CD4-positive, alpha-beta T cell treated with Interferon alpha-2 for 1 hour (primary cell): Measurements from ENCODE around the gene PLA1A.

Source experiments
- DNase-seq, 2 donors: peaks; one replicate each; pipeline ENCODE4 v3.0.0-alpha.2; 2020 to 2022

Gene PLA1A

GRCh38 chr3:119639494-119640350 is 42.0 kb downstream of the PLA1A start:
- no peak for DNase-seq

- DNase-seq = no peak
Measured at GRCh38 chr3:119641416-119641815, 43.7 kb downstream of the PLA1A start.

GRCh38 chr3:119642746-119643473 is 45.2 kb downstream of the PLA1A start:
- no peak for DNase-seq

- DNase-seq = no peak
Measured at GRCh38 chr3:119643528-119643927, 45.8 kb downstream of the PLA1A start.

DNA sequence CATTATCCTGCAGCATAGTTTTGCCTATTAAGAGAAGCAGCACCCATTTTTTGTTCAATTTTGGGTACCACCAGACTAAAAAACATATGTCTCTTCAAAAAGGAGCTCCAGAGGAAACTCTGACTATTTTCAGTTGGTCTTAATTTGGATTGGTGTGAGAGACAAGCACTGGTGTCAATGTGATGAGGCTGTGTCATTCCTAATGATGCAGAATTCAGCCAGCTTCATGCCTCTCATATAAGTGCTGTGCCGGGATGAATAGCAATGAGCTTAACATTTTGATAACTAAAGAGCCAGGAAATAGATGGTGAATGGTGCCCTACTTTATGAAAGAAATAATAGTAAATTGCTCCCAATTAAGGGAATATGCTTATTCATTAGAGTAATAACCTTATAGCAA is 46.8 kb downstream of the PLA1A start:
- DNase-seq = no peak

- DNase-seq = no peak
Measured at GRCh38 chr3:119645813-119646212, 48.1 kb downstream of the PLA1A start.

DNA sequence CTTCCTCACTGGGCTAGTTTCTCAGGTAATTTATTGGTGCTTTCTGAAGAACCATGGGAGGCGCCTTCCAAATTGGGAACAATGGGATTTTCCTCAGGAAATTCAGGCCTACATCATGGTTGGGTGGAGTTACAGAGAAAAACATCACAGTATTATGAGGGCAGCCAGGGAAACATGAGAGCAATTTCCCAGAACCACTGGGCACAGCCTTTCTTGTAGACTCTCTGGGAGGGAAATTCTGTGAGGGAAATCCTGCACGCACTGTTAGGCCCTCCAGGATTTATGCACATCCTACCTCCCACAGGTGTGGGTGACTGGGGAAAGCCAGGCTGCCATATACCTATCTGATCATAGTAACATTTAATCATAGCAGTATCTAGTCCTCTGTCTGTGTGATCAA is 49.5 kb downstream of the PLA1A start:
- no peak for DNase-seq

DNA sequence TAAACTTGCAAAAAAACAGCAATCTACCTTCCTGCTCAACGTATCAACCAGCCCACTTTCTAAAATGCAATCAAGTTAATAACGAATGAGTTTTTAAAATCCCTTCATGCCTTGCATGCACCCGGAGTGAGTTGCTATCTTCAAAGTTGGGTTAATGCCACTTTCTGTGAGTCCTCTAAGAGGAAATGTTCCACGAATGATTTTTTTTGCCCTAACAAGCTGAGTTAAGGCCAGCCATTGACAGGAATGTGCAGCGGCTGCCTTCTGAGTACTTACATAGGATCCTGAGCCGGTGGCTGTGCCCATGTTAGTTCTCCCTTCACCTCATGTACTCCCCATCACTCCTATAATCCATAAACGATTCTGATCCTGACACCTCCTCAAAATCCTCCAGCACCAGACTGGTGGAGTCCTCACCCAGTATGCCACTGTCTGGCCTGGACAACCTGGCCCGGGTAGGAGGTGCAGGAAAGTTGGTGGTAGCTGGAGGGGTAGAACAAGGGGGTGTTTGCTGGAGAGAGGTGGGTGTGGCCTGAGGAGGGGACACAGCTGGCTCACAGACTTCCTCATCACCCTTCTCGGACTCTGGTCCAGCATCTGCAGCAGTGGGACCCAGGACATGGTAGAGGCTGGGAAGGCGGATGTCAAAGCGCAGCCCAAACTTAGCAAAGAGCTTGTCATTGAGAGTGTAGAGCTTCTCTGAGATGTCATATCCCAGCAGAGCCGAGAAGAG is 50.3 kb downstream of the PLA1A start:
- DNase-seq = no peak

GRCh38 chr3:119649761-119650160 is 52.1 kb downstream of the PLA1A start:
- DNase-seq = no peak

DNA sequence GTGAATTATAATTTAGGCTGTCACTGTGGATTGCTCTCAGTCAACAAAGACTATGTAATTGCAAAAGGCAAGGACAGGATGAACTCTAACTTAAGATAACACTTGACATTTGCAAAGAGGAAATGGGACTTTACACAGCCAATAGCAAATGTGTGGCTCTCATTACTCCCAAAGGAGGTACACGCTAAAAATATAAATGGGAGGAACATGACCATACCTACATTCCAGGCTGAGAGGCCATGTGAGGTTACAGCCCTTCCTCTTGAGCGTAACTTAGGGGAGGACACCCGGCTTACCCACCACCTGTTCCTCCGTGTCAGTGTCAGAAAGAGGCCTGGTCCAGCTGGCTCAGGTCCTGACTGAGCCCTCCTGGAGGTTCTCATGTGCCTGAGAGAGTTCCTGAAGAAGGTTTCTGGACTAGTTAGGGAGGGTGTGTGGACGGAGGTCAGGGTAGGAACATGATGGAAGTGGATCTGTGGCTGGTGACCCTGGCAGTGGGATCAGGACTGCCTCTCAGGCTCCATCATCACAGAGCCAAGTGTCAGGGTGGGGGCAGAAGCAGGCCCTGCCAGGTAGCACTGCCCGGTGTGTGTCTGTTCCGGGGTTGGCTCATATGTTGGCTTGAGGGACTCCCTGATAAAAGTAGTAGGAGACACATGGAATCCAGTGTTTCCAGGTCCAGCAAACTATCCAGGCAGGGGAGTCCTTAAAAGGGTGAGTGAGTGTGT is 54.8 kb downstream of the PLA1A start:
- no peak for DNase-seq

GRCh38 chr3:119653876-119654275 is 56.2 kb downstream of the PLA1A start:
- no peak for DNase-seq

GRCh38 chr3:119657887-119658702 is 60.4 kb downstream of the PLA1A start:
- DNase-seq = no peak

DNA sequence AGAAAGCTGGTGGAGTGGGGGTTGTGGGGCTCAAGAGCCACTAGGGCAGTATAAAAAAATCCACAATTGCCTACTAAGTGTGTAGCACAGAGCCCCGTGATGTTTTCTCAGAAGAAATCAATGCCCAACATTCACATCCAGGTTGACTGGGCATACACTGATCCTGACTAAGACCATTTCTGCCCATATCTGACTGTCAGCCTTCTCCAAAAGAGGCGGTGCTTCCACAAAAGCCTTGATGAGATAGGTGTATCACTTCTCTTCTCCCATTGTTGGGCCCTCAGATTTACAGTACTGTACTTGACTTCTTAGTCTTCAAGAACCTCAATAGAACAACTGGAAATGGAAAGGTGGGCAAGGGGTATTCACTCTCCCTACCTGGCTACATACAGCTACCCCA is 61.3 kb downstream of the PLA1A start:
- DNase-seq = no peak

DNA sequence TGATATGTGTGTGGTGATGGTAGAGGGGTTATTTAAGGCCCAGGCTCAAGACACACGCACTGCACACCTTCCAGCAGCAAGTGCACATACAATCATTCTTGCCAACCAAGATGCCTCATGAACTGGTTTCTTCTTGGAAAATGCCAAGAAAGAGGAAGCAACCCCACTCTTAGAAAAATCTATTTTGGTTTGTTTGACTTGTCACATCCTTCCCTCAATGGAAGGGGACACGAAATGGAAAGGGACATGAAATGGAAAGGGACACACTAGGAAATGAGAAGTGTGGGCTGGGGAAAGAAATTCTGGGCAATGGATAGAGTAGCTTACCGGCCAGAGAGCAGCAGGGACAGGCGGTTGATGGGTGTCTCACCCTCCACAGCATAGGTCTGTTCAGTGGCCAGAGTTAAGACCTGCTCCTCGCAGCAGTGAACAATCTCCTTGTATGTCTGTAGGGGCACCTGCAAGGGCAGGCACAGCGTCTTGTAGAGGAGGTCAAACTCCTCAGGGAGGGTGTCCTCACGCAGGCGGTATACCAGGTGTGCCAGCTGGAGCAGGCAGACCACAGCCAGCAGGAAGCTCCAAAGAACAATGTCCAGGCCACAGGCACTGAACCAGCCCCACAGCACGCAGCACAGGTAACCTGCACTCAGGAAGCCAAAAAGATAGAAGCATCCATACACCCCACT is 62.1 kb downstream of the PLA1A start:
- DNase-seq = no peak

- DNase-seq = no peak
Measured at GRCh38 chr3:119660474-119661440, 63.1 kb downstream of the PLA1A start, which contains the start of gene POPDC2. POPDC2 (minus strand) TSS chr3:119660589; CDS start chr3:119660423, 166 bp downstream.

DNA sequence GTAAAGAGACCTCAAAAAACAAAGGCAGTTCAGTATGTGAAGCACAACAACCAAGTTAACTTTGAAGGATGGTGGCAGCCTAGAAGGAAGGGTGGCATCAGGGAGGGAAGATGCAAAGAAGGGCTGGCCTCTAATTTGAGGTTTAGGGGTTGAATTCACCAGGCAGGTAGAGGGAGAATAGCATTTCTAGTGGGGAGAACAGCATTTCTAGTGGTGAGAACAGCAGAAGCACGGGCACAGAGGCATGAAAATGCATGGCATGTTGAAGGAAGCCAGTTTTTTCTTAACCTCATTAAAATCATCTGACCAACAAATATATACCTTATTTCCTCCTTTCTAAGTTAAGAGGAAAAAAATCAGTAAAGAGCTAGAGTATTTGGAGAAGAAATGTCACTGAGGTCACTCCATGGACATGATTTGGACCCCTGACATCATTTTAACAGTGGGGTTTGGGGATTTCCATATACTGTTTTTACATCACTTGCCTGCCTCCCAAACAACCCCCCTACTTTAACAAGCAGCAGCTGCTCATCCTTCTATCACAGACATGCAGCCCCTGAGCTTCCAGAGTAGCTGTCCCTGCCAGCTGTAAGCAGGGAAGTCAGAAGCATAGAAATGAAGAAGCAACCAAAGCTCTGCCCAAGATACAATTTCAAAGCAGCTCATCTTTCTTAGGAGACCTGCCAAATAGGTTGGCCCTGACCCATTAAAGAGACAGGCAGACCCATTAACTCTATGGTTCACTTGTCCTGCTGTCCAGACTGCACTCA is 65.1 kb downstream of the PLA1A start:
- no peak for DNase-seq

- no peak for DNase-seq
Measured at GRCh38 chr3:119663885-119664284, 66.2 kb downstream of the PLA1A start.

DNA sequence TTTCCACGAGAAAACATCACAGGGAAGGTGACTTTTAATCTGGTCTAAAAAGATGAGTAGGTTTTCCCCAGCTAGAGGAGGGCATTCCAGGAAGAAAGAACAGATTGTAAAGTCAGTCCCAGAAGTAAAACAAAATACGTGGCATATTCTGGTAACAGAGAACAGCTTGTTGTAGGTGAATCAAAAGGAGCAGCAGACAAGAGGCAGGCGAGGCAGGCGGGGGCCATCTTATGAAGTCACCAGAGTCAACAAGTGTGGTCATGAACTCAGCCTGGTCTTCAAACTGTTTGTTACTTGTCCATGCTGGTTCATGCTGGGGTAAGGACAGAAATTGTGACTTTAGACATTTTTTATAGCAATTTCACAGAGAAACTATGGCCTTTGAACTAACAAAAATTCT is 66.7 kb downstream of the PLA1A start:
- no peak for DNase-seq

- no peak for DNase-seq
Measured at GRCh38 chr3:119664850-119665379, 67.2 kb downstream of the PLA1A start.
